ENCODE results near the gene DUXA.

- TF ChIP-seq CTCF (IDR thresholded peaks at IDR 0.05; ENCODE audit: low read depth, low read length): no peak
- no peak for TF ChIP-seq POLR2A (IDR thresholded peaks at IDR 0.05; ENCODE audit: extremely low read depth, insufficient read length)
- TF ChIP-seq MYC (IDR thresholded peaks at IDR 0.05; ENCODE audit: low read depth, low read length): no peak
- TF ChIP-seq MAX (IDR thresholded peaks at IDR 0.05; ENCODE audit: low read depth, low read length): no peak
Observed at GRCh38 chr19:57161985-57162539, 5.2 kb downstream of the DUXA start.
